ENCODE results near the gene ITPRIP. TPM values are rescaled to one million over a fixed set of nuclear protein-coding genes. Genes with fewer than 3 reads are reported as not detected.

ITPRIP gene
- total and polyA plus RNA-seq, 2 experiments from 2014 or later = 5.9 to 9.0 TPM

- Histone ChIP-seq H3K9me2 (replicated peaks; ENCODE audit: insufficient read depth) (no peaks in the 10 kb centered on the region), H4K20me1 (ENCODE audit: insufficient read depth, poor library complexity, severe bottlenecking) (no peaks in the 10 kb centered on the region), H3K36me3 (replicated peaks; ENCODE audit: insufficient read depth, low read depth) (no peaks in the 10 kb centered on the region), H3K4me2 (no peak overlapping the region), H3K4me1 (ENCODE audit: insufficient read depth) (no peaks in the 10 kb centered on the region), H3K9me3 (ENCODE audit: low read depth) (peaks cover 2% of the 10 kb centered on the region), H2AFZ (no peak overlapping the region), H3K4me3 (no peak overlapping the region), H3K27me3 (no peaks in the 10 kb centered on the region), H3K27ac (no peak overlapping the region), H3K79me2 (no peaks in the 10 kb centered on the region)
- TF ChIP-seq EZH2 (IDR thresholded peaks at IDR 0.05; ENCODE audit: borderline replicate concordance) (no peak), EZH2phosphoT487 (IDR thresholded peaks at IDR 0.05; ENCODE audit: low read depth, severe bottlenecking, unreplicated experiment) (no peak), CTCF (IDR thresholded peaks at IDR 0.05; ENCODE audit: poor library complexity) (no peak)
- WGBS (ENCODE audit: low lambda C conversion rate, missing lambda C conversion rate) = 70% methylated on average over 4 of the region's 4 CpGs
- DNase-seq (ENCODE audit: low spot score) = no peak
Measured at GRCh38 chr10:104376784-104377300, 38.6 kb upstream of the ITPRIP start.

GRCh38 chr10:104374591-104374990, 36.3 kb upstream of the ITPRIP start:
- H3K27me3 ChIP-seq = no peaks in the 10 kb centered on the region
- no peak overlapping the region for H2AFZ ChIP-seq
- no peak overlapping the region for H3K4me3 ChIP-seq
- H3K36me3 ChIP-seq (replicated peaks; ENCODE audit: insufficient read depth, low read depth) = no peaks in the 10 kb centered on the region
- H3K27ac ChIP-seq = no peak overlapping the region
- no peaks in the 10 kb centered on the region for H3K79me2 ChIP-seq
- H3K9me2 ChIP-seq (replicated peaks; ENCODE audit: insufficient read depth) = no peaks in the 10 kb centered on the region
- H3K4me1 ChIP-seq (ENCODE audit: insufficient read depth) = no peaks in the 10 kb centered on the region
- 87% methylated on average over 1 of the region's 1 CpG for WGBS (ENCODE audit: low lambda C conversion rate, missing lambda C conversion rate)
- H3K4me2 ChIP-seq = no peak overlapping the region
- no peaks in the 10 kb centered on the region for H4K20me1 ChIP-seq (ENCODE audit: insufficient read depth, poor library complexity, severe bottlenecking)
- no peak for TF ChIP-seq CTCF (IDR thresholded peaks at IDR 0.05; ENCODE audit: poor library complexity)
- no peak for TF ChIP-seq EZH2 (IDR thresholded peaks at IDR 0.05; ENCODE audit: borderline replicate concordance)
- no peak for TF ChIP-seq EZH2phosphoT487 (IDR thresholded peaks at IDR 0.05; ENCODE audit: low read depth, severe bottlenecking, unreplicated experiment)
- DNase-seq (ENCODE audit: low spot score) = no peak
- H3K9me3 ChIP-seq (ENCODE audit: low read depth) = peaks cover 7% of the 10 kb centered on the region

- no peaks in the 10 kb centered on the region for H3K79me2 ChIP-seq
- H3K27ac ChIP-seq = no peak overlapping the region
- no peak overlapping the region for H2AFZ ChIP-seq
- no peaks in the 10 kb centered on the region for H3K27me3 ChIP-seq
- H3K4me3 ChIP-seq = no peak overlapping the region
- no peaks in the 10 kb centered on the region for H3K9me2 ChIP-seq (replicated peaks; ENCODE audit: insufficient read depth)
- H3K4me1 ChIP-seq (ENCODE audit: insufficient read depth) = no peaks in the 10 kb centered on the region
- no peak for DNase-seq (ENCODE audit: low spot score)
- H4K20me1 ChIP-seq (ENCODE audit: insufficient read depth, poor library complexity, severe bottlenecking) = no peaks in the 10 kb centered on the region
- H3K9me3 ChIP-seq (ENCODE audit: low read depth) = peaks cover 7% of the 10 kb centered on the region
- no peak overlapping the region for H3K4me2 ChIP-seq
- 91% methylated on average over 6 of the region's 6 CpGs for WGBS (ENCODE audit: low lambda C conversion rate, missing lambda C conversion rate)
- no peak for TF ChIP-seq CTCF (IDR thresholded peaks at IDR 0.05; ENCODE audit: poor library complexity)
- no peak for TF ChIP-seq EZH2phosphoT487 (IDR thresholded peaks at IDR 0.05; ENCODE audit: low read depth, severe bottlenecking, unreplicated experiment)
- TF ChIP-seq EZH2 (IDR thresholded peaks at IDR 0.05; ENCODE audit: borderline replicate concordance) = no peak
- H3K36me3 ChIP-seq (replicated peaks; ENCODE audit: insufficient read depth, low read depth) = no peaks in the 10 kb centered on the region
Measured at GRCh38 chr10:104371753-104372152, 33.5 kb upstream of the ITPRIP start.

- H3K4me2 ChIP-seq = no peak overlapping the region
- DNase-seq (ENCODE audit: low spot score) = no peak
- H3K9me2 ChIP-seq (replicated peaks; ENCODE audit: insufficient read depth) = no peaks in the 10 kb centered on the region
- TF ChIP-seq EZH2phosphoT487 (IDR thresholded peaks at IDR 0.05; ENCODE audit: low read depth, severe bottlenecking, unreplicated experiment) (no peak), CTCF (IDR thresholded peaks at IDR 0.05; ENCODE audit: poor library complexity) (no peak), EZH2 (IDR thresholded peaks at IDR 0.05; ENCODE audit: borderline replicate concordance) (no peak)
- no peak overlapping the region for H3K27ac ChIP-seq
- H3K36me3 ChIP-seq (replicated peaks; ENCODE audit: insufficient read depth, low read depth) = no peaks in the 10 kb centered on the region
- H3K4me1 ChIP-seq (ENCODE audit: insufficient read depth) = no peaks in the 10 kb centered on the region
- H3K79me2 ChIP-seq = no peaks in the 10 kb centered on the region
- H2AFZ ChIP-seq = no peak overlapping the region
- H3K27me3 ChIP-seq = no peaks in the 10 kb centered on the region
- peaks cover 7% of the 10 kb centered on the region for H3K9me3 ChIP-seq (ENCODE audit: low read depth)
- H4K20me1 ChIP-seq (ENCODE audit: insufficient read depth, poor library complexity, severe bottlenecking) = no peaks in the 10 kb centered on the region
- no peak overlapping the region for H3K4me3 ChIP-seq
- 51% methylated on average over 2 of the region's 2 CpGs for WGBS (ENCODE audit: low lambda C conversion rate, missing lambda C conversion rate)
Measured at GRCh38 chr10:104368381-104368780, 30.1 kb upstream of the ITPRIP start.
